GM23248 (cell line): ENCODE data around the gene ERC1. TPM values are rescaled to one million over a fixed set of nuclear protein-coding genes. Genes with fewer than 3 reads are reported as not detected.
"Not testable (repeated sequence)": the region's sequence is repeated elsewhere in the genome, so short reads cannot be mapped to it uniquely, and the experiment has no call there.

Experiments used
- DNase-seq: peaks from one replicate; pipeline ENCODE4 v3.0.0-alpha.2; 2015
- H2AFZ ChIP-seq: fragments of 200-600 bp; sonication (generic); 2 replicates; pipeline ENCODE4 v1.6.1; 2016; ENCODE audit warnings: antibody characterized with exemption
- H3F3A ChIP-seq: fragments of 200-600 bp; sonication (generic); 2 replicates; pipeline ENCODE4 v1.6.1; 2016; ENCODE audit warnings: mild to moderate bottlenecking, antibody characterized with exemption, mixed run types; ENCODE audit not compliant: insufficient read depth
- H3K27ac ChIP-seq: fragments of 200-600 bp; sonication (generic); 2 replicates; pipeline ENCODE4 v1.5.1; 2016; ENCODE audit warnings: mild to moderate bottlenecking
- H3K27me3 ChIP-seq: fragments of 200-600 bp; sonication (generic); replicated peaks from 2 replicates; pipeline ENCODE4 v1.6.1; 2016; ENCODE audit warnings: mild to moderate bottlenecking; ENCODE audit not compliant: insufficient read depth
- H3K36me3 ChIP-seq: fragments of 200-600 bp; sonication (generic); 2 replicates; pipeline ENCODE4 v1.6.1; 2016; ENCODE audit warnings: low read depth, mild to moderate bottlenecking
- H3K4me1 ChIP-seq: fragments of 200-600 bp; sonication (generic); 2 replicates; pipeline ENCODE4 v1.6.1; 2016; ENCODE audit warnings: mild to moderate bottlenecking; ENCODE audit not compliant: insufficient read depth
- H3K4me2 ChIP-seq: fragments of 200-600 bp; sonication (generic); one replicate; pipeline ENCODE4 v1.6.1; 2016; ENCODE audit warnings: mild to moderate bottlenecking; ENCODE audit not compliant: unreplicated experiment
- H3K4me3 ChIP-seq: fragments of 200-600 bp; sonication (generic); 2 replicates; pipeline ENCODE4 v1.5.1; 2016; ENCODE audit warnings: mild to moderate bottlenecking
- H3K79me2 ChIP-seq: fragments of 200-600 bp; sonication (generic); 2 replicates; pipeline ENCODE4 v1.6.1; 2016; ENCODE audit warnings: mild to moderate bottlenecking; ENCODE audit not compliant: insufficient read depth
- H3K9ac ChIP-seq: fragments of 200-600 bp; sonication (generic); 2 replicates; pipeline ENCODE4 v1.6.1; 2016; ENCODE audit warnings: mild to moderate bottlenecking
- H3K9me2 ChIP-seq: fragments of 200-600 bp; sonication (generic); 2 replicates; pipeline ENCODE4 v1.6.1; 2016; ENCODE audit warnings: mixed run types, mild to moderate bottlenecking, moderate library complexity; ENCODE audit not compliant: insufficient read depth
- H3K9me3 ChIP-seq: fragments of 200-600 bp; sonication (generic); one replicate; pipeline ENCODE4 v1.6.1; 2017; ENCODE audit warnings: low read depth
- H4K20me1 ChIP-seq: fragments of 200-600 bp; sonication (generic); 2 replicates; pipeline ENCODE4 v1.6.0; 2016; ENCODE audit not compliant: insufficient read depth
- EZH2 ChIP-seq: fragments of 200-600 bp; sonication (generic); IDR thresholded peaks from 2 replicates; pipeline ENCODE4 v1.6.1; 2018; ENCODE audit warnings: antibody characterized with exemption, mild to moderate bottlenecking; ENCODE audit not compliant: insufficient read depth, poor library complexity, severe bottlenecking
- EZH2phosphoT487 ChIP-seq: fragments of 200-600 bp; sonication (generic); IDR thresholded peaks from 2 replicates; pipeline ENCODE4 v1.6.1; 2018; ENCODE audit warnings: antibody characterized with exemption, moderate library complexity, mild to moderate bottlenecking, low read depth; ENCODE audit not compliant: insufficient read depth
- WGBS, 2 experiments: methylation state at CpG; one replicate each; pipeline ENCODE4 v1.1.6; 2015 to 2017; ENCODE audit warnings: low lambda C conversion rate in 2 of 2, low coverage in 1 of 2; ENCODE audit errors: missing lambda C conversion rate in 2 of 2; 5-methylcytosine and 5-hydroxymethylcytosine counted together
- in situ Hi-C: fragments of 300-500 bp; cut with MboI; formaldehyde crosslinking; loops from 2 replicates; pipeline ENCODE4 v1.15.0; 2020
- polyA plus RNA-seq: library from polyadenylated mRNA; unstranded; fragments of >200 nt; fragmentation: Nextera tagmentation; extraction: Ambion mirVana; gene quantifications from 2 replicates; pipeline ENCODE4 v1.2.1, GENCODE V29; 2016
- total RNA-seq: library from RNA; depleted of rRNA; stranded (reverse); fragments of >200 nt; shearing (Covaris generic); gene quantifications from 2 replicates; pipeline ENCODE4 v1.2.3, GENCODE V29; 2014

ERC1 gene
- total and polyA plus RNA-seq, 2 experiments from 2014 or later = 21.5 to 23.3 TPM

- DNase-seq = peak; percentile 47
- H3K27me3 ChIP-seq = no peaks in the 10 kb centered on the region
- no peak overlapping the region for H3K4me3 ChIP-seq
- peaks cover 10% of the 10 kb centered on the region for H3K4me1 ChIP-seq
- no peak for TF ChIP-seq EZH2
- no peak for TF ChIP-seq EZH2phosphoT487
- in situ Hi-C loops = no loop called here
- no peak overlapping the region for H3K27ac ChIP-seq
- H3K9me2 ChIP-seq = no peaks in the 10 kb centered on the region
- no peaks in the 10 kb centered on the region for H3K79me2 ChIP-seq
- no peaks in the 10 kb centered on the region for H3K9me3 ChIP-seq
- H3F3A ChIP-seq = peaks cover 12% of the 10 kb centered on the region; the same call in 1 of the 2 replicates
- H3K9ac ChIP-seq = no peak overlapping the region
- no peak overlapping the region for H2AFZ ChIP-seq
- WGBS, 2 experiments = 93 to 98% methylated on average over 3 of the region's 3 CpGs
- no peaks in the 10 kb centered on the region for H3K36me3 ChIP-seq
- H3K4me2 ChIP-seq = no peak overlapping the region
- no peaks in the 10 kb centered on the region for H4K20me1 ChIP-seq
These were observed 206.4 kb downstream of the ERC1 start for GRCh38 chr12:1197264-1198018.

GRCh38 chr12:1198854-1199253 lies 207.8 kb downstream of the ERC1 start:
- Histone ChIP-seq H3K79me2 (peaks cover 11% of the 10 kb centered on the region; the same call in 1 of the 2 replicates), H3F3A (peaks cover 12% of the 10 kb centered on the region; the same call in 1 of the 2 replicates), H3K4me1 (peaks cover 16% of the 10 kb centered on the region)
- H3K9ac ChIP-seq, DNase-seq, H3K4me3 ChIP-seq, H3K4me2 ChIP-seq, H3K27ac ChIP-seq, H4K20me1 ChIP-seq, H3K9me2 ChIP-seq, H2AFZ ChIP-seq, H3K9me3 ChIP-seq, H3K36me3 ChIP-seq, H3K27me3 ChIP-seq, in situ Hi-C loops: not testable (repeated sequence)
- 80 to 96% methylated on average over 2 to 5 of the region's 5 CpGs for WGBS, 2 experiments

- no peak overlapping the region for H3K27ac ChIP-seq
- H3K79me2 ChIP-seq = peaks cover 14% of the 10 kb centered on the region; the same call in 1 of the 2 replicates
- no peak overlapping the region for H3K4me3 ChIP-seq
- H3K4me2 ChIP-seq = no peak overlapping the region
- H3K36me3 ChIP-seq = no peaks in the 10 kb centered on the region
- peaks cover 12% of the 10 kb centered on the region; the same call in 1 of the 2 replicates for H3F3A ChIP-seq
- H3K4me1 ChIP-seq = peaks cover 23% of the 10 kb centered on the region
- H3K9ac ChIP-seq = no peak overlapping the region
- H4K20me1 ChIP-seq = no peaks in the 10 kb centered on the region
- no peaks in the 10 kb centered on the region for H3K27me3 ChIP-seq
- no peaks in the 10 kb centered on the region for H3K9me3 ChIP-seq
- TF ChIP-seq EZH2 (no peak), EZH2phosphoT487 (no peak)
- H2AFZ ChIP-seq = no peak overlapping the region
- no peaks in the 10 kb centered on the region for H3K9me2 ChIP-seq
- in situ Hi-C loops = no loop called here
- DNase-seq = peak; percentile 15
These were observed 208.7 kb downstream of the ERC1 start for GRCh38 chr12:1199700-1200099.

GRCh38 chr12:1201030-1201429 lies 210.0 kb downstream of the ERC1 start:
- peaks cover 33% of the 10 kb centered on the region for H3K4me1 ChIP-seq
- H3K79me2 ChIP-seq = peaks cover 14% of the 10 kb centered on the region; the same call in 1 of the 2 replicates
- no peak for DNase-seq
- H3K9me2 ChIP-seq = no peaks in the 10 kb centered on the region
- in situ Hi-C loops = no loop called here
- no peak overlapping the region for H3K27ac ChIP-seq
- 93% methylated on average over 2 of the region's 2 CpGs for WGBS, 2 experiments
- TF ChIP-seq EZH2phosphoT487 (no peak), EZH2 (no peak)
- no peak overlapping the region for H3K4me3 ChIP-seq
- no peaks in the 10 kb centered on the region for H3K36me3 ChIP-seq
- no peaks in the 10 kb centered on the region for H4K20me1 ChIP-seq
- H3K9ac ChIP-seq = no peak overlapping the region
- H3K27me3 ChIP-seq = no peaks in the 10 kb centered on the region
- no peak overlapping the region for H3K4me2 ChIP-seq
- no peaks in the 10 kb centered on the region for H3K9me3 ChIP-seq
- H3F3A ChIP-seq = peaks cover 18% of the 10 kb centered on the region
- no peak overlapping the region for H2AFZ ChIP-seq
